ENCODE measurements around the gene KDELR3. TPM values are rescaled to one million over a fixed set of nuclear protein-coding genes. Genes with fewer than 3 reads are reported as not detected.

KDELR3 gene
- polyA plus RNA-seq, 1 experiment = 150 TPM

DNA sequence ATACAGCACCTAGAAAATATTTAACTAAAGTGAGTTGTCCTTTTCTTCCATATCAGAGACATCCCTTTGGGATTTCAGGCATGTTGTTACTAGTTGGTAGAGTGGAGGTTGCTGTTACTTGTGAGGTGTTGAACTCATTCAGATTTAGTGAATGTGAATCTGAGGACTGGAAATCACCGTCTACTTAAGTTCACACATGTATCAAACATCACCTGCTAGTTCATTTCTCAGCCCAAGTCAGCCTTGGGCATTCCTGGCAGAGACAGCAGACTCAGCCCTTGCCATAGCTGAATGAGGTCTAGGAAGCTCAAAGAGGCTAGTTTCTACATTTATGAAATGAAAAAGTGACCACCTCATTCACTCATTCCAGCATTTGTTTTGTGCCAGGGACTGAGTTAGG, 9.7 kb downstream of the KDELR3 start:
- Histone ChIP-seq H3K27me3 (ENCODE audit: control insufficient read depth, insufficient read depth, low read length) (no peaks in the 10 kb centered on the region), H3K36me3 (ENCODE audit: control insufficient read depth, insufficient read depth, low read length) (peaks cover 15% of the 10 kb centered on the region), H3K4me3 (ENCODE audit: low read depth, low read length) (no peak overlapping the region)
- POLR2A ChIA-PET = interaction anchor here (0.6 kb wide), 1 partner anchor 44 kb away, joined by 4 read pairs; no protein-coding TSS in a partner anchor
- TF ChIP-seq, protein P1, sequence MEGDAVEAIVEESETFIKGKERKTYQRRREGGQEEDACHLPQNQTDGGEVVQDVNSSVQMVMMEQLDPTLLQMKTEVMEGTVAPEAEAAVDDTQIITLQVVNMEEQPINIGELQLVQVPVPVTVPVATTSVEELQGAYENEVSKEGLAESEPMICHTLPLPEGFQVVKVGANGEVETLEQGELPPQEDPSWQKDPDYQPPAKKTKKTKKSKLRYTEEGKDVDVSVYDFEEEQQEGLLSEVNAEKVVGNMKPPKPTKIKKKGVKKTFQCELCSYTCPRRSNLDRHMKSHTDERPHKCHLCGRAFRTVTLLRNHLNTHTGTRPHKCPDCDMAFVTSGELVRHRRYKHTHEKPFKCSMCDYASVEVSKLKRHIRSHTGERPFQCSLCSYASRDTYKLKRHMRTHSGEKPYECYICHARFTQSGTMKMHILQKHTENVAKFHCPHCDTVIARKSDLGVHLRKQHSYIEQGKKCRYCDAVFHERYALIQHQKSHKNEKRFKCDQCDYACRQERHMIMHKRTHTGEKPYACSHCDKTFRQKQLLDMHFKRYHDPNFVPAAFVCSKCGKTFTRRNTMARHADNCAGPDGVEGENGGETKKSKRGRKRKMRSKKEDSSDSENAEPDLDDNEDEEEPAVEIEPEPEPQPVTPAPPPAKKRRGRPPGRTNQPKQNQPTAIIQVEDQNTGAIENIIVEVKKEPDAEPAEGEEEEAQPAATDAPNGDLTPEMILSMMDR (IDR thresholded peaks at IDR 0.05; ENCODE audit: insufficient read depth, low read depth, low read length) = no peak
- DNase-seq (ENCODE audit: low read depth) = no peak
- CTCF ChIA-PET = no interaction called here

DNA sequence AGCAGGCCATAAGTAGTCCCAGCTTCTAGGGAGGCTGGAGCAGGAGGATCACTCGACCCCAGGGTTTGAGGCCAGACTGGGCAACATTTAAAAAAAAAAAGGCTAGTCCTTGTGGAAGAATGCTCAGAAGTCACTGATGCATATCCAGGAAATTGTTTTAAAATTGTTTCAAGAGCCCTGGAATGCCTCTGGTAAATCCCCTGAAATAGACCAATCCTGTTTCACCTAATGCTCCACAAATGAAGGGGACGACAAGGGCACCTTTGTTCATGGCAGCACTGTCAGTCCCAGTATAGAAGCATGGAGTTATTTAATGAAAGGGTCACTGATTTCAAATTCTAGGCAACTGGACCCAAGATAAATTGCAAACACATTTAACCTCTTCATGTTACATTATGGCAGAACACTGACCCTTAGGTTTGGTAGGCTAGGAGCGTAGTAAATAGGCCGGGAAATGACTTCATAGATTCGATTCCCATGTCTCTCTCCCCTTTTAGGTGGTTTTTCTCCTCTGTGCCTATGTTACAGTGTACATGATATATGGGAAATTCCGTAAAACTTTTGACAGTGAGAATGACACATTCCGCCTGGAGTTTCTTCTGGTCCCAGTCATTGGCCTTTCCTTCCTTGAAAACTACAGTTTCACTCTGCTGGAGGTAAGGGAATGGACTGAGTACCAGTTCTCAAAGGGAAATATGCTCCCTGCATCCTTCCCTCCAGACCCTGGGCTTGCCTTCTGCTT, 11.4 kb downstream of the KDELR3 start:
- H3K4me3 ChIP-seq (ENCODE audit: low read depth, low read length) = no peak overlapping the region
- no peak for DNase-seq (ENCODE audit: low read depth)
- TF ChIP-seq, protein P1 (IDR thresholded peaks at IDR 0.05; ENCODE audit: insufficient read depth, low read depth, low read length) = no peak
- peaks cover 19% of the 10 kb centered on the region for H3K36me3 ChIP-seq (ENCODE audit: control insufficient read depth, insufficient read depth, low read length)
- CTCF ChIA-PET = interaction anchor here (2.4 kb wide), 1 partner anchor 11 kb away, joined by 7 read pairs; the partner anchor contains the start of gene KDELR3
- no peaks in the 10 kb centered on the region for H3K27me3 ChIP-seq (ENCODE audit: control insufficient read depth, insufficient read depth, low read length)
- POLR2A ChIA-PET = no interaction called here

DNA sequence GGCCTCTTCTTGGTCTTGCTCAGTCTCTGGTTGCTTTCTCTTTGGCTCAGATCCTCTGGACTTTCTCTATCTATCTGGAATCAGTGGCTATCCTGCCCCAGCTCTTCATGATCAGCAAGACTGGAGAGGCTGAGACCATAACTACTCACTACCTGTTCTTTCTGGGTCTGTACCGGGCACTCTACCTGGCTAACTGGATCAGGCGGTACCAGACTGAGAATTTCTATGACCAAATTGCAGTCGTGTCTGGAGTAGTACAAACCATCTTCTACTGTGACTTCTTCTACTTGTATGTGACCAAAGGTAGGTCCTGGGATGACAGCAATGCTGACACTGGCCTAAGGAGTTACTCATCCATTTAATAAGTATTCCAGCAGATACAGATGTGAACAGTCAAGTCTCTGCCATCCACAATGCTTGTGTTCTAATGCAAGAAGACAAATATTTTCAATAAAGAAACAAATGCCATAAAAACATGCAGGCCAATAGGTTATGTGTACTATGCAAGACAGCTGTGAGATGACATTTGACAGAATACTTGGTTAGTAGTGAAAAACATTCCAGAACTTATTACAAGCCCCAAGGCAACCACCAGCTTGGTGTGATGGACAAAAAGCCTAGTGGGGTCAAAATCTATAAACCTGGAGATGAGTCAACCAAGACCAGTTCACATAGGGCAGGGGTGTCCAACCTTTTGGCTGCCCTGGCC, 13.4 kb downstream of the KDELR3 start:
- H3K27me3 ChIP-seq (ENCODE audit: control insufficient read depth, insufficient read depth, low read length) = no peaks in the 10 kb centered on the region
- DNase-seq (ENCODE audit: low read depth) = no peak
- TF ChIP-seq, protein P1 (IDR thresholded peaks at IDR 0.05; ENCODE audit: insufficient read depth, low read depth, low read length) = no peak
- H3K4me3 ChIP-seq (ENCODE audit: low read depth, low read length) = no peak overlapping the region
- ChIA-PET POLR2A (no interaction called here), CTCF (interaction anchor here (0.6 to 2.9 kb wide), 5 partner anchors 11 to 914 kb away, joined by 3 to 7 read pairs (median 3); partner anchors contain the start of gene KDELR3)
- H3K36me3 ChIP-seq (ENCODE audit: control insufficient read depth, insufficient read depth, low read length) = peaks cover 20% of the 10 kb centered on the region

DNA sequence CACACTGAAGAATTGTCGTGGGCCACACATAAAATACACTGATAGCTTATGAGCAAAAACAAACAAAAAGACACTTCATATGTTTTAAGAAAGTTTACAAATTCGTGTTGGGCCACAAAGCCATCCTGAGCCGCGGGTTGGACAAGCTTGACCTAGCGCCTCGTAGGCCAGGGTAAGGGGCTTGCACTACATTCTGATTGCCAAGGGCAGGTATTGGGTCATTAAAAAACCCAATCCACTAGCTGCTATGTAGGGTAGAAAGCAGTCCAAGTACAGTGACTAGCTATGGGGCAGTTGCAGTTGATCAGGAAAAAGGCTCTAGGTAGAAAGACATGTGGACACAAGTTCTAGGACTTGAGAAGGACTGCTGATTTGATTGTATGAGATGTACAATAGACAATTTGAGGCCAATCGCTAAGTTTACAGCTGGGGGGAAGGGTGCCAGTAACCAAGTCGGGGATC, 14.0 kb downstream of the KDELR3 start:
- ChIA-PET POLR2A (no interaction called here), CTCF (interaction anchor here (0.7 to 2.9 kb wide), 2 partner anchors 428 to 429 kb away, joined by 3 to 7 read pairs; no protein-coding TSS in a partner anchor)
- Histone ChIP-seq H3K27me3 (ENCODE audit: control insufficient read depth, insufficient read depth, low read length) (no peaks in the 10 kb centered on the region), H3K36me3 (ENCODE audit: control insufficient read depth, insufficient read depth, low read length) (peaks cover 21% of the 10 kb centered on the region), H3K4me3 (ENCODE audit: low read depth, low read length) (no peak overlapping the region)
- TF ChIP-seq, protein P1 (IDR thresholded peaks at IDR 0.05; ENCODE audit: insufficient read depth, low read depth, low read length) = no peak
- no peak for DNase-seq (ENCODE audit: low read depth)

DNA sequence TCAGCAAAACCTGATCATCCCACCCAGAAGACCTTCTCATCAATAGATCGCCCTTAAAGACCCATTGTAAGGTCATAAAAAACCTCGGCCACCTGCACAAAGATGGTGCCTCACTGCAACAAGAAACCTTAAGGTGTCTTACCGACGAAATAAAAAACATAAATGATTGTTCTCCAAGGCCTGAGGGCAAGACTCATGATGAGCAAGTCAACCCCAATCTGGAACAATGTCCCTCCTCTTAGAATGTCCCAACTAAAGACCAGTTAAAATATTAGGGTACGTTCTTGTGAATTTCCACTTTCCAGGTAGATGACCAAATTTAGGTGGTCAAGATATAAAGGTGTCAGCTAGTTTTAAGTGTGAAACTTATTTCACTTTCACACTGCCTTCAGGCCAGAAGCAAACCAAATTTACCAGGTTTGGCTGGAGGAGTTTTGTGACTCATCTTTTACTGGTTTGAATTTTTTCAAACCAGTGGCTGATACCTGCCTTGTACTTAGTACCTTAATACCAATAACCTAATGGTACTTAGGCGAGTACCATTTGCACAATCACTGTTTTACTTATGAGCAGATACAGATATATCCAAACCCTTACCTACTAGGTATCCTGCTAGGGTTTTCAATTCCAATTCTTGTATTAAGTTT, 14.9 kb downstream of the KDELR3 start:
- TF ChIP-seq, protein P1 (IDR thresholded peaks at IDR 0.05; ENCODE audit: insufficient read depth, low read depth, low read length) = no peak
- no peaks in the 10 kb centered on the region for H3K27me3 ChIP-seq (ENCODE audit: control insufficient read depth, insufficient read depth, low read length)
- ChIA-PET POLR2A (no interaction called here), CTCF (interaction anchor here (1.3 to 2.9 kb wide), 2 partner anchors 89 to 430 kb away, joined by 3 to 7 read pairs; no protein-coding TSS in a partner anchor)
- H3K4me3 ChIP-seq (ENCODE audit: low read depth, low read length) = no peak overlapping the region
- DNase-seq (ENCODE audit: low read depth) = no peak
- peaks cover 21% of the 10 kb centered on the region for H3K36me3 ChIP-seq (ENCODE audit: control insufficient read depth, insufficient read depth, low read length)

Measured in BJ (cell line).